Endothelial cell (in vitro differentiated cells): ENCODE data around the gene FNDC1. TPM values are rescaled to one million over a fixed set of nuclear protein-coding genes. Genes with fewer than 3 reads are reported as not detected.

Experiments
- DNase-seq: peaks from one replicate; pipeline ENCODE4 v3.0.0; 2021; ENCODE audit warnings: low spot score
- H3K27ac Mint-ChIP-seq: one replicate; pipeline ENCODE4 v1.8.0; 2021; ENCODE audit warnings: mixed read lengths, inconsistent platforms; ENCODE audit not compliant: unreplicated experiment
- H3K27me3 Mint-ChIP-seq: one replicate; pipeline ENCODE4 v1.8.0; 2021; ENCODE audit warnings: mild to moderate bottlenecking, moderate library complexity, mixed read lengths, inconsistent platforms; ENCODE audit not compliant: unreplicated experiment
- H3K36me3 Mint-ChIP-seq: one replicate; pipeline ENCODE4 v1.8.0; 2021; ENCODE audit warnings: mild to moderate bottlenecking, low read depth, mixed read lengths, inconsistent platforms; ENCODE audit not compliant: unreplicated experiment
- H3K4me1 Mint-ChIP-seq: one replicate; pipeline ENCODE4 v1.8.0; 2021; ENCODE audit warnings: mild to moderate bottlenecking, mixed read lengths, inconsistent platforms; ENCODE audit not compliant: unreplicated experiment
- H3K4me3 Mint-ChIP-seq: one replicate; pipeline ENCODE4 v1.8.0; 2021; ENCODE audit warnings: mild to moderate bottlenecking, mixed read lengths, inconsistent platforms; ENCODE audit not compliant: unreplicated experiment
- H3K9me3 Mint-ChIP-seq: one replicate; pipeline ENCODE4 v1.8.0; 2021; ENCODE audit warnings: mixed read lengths, inconsistent platforms; ENCODE audit not compliant: unreplicated experiment
- CTCF ChIP-seq: fragments of 200-600 bp; sonication (generic); IDR thresholded peaks from one replicate; pipeline ENCODE4 v1.5.0; 2021; ENCODE audit warnings: antibody characterized with exemption; ENCODE audit not compliant: unreplicated experiment
- total RNA-seq: library from RNA; stranded (reverse); fragmentation: NEBNext Ultra II Directional; extraction: Animal tissue kit (Norgen Biotek cat#: 25700); gene quantifications from one replicate; pipeline ENCODE4 v1.2.1, GENCODE V29; 2021; ENCODE audit not compliant: unreplicated experiment

Gene FNDC1
- total RNA-seq, 1 donor from 2014 or later: 1.2 TPM

GRCh38 chr6:159170999-159171712 is 2.0 kb downstream of the FNDC1 start:
- Mint-ChIP-seq H3K27ac (no peak overlapping the region), H3K27me3 (peaks cover 28% of the 10 kb centered on the region), H3K9me3 (no peaks in the 10 kb centered on the region), H3K4me3 (no peak overlapping the region), H3K36me3 (no peaks in the 10 kb centered on the region), H3K4me1 (peaks cover 7% of the 10 kb centered on the region)
- no peak for TF ChIP-seq CTCF
- no peak for DNase-seq

GRCh38 chr6:159172091-159172491 is 2.9 kb downstream of the FNDC1 start:
- TF ChIP-seq CTCF: no peak
- no peak overlapping the region for H3K27ac Mint-ChIP-seq
- H3K4me3 Mint-ChIP-seq: no peak overlapping the region
- H3K27me3 Mint-ChIP-seq: peaks cover 28% of the 10 kb centered on the region
- H3K9me3 Mint-ChIP-seq: no peaks in the 10 kb centered on the region
- peaks cover 7% of the 10 kb centered on the region for H3K4me1 Mint-ChIP-seq
- no peak for DNase-seq
- H3K36me3 Mint-ChIP-seq: no peaks in the 10 kb centered on the region

GRCh38 chr6:159174263-159174969 is 5.2 kb downstream of the FNDC1 start:
- Mint-ChIP-seq H3K36me3 (no peaks in the 10 kb centered on the region), H3K4me1 (no peaks in the 10 kb centered on the region), H3K4me3 (no peak overlapping the region), H3K9me3 (no peaks in the 10 kb centered on the region), H3K27ac (no peak overlapping the region), H3K27me3 (peaks cover 20% of the 10 kb centered on the region)
- TF ChIP-seq CTCF: peak; percentile 44
- DNase-seq: peak; percentile 86

GRCh38 chr6:159176913-159177312 is 7.7 kb downstream of the FNDC1 start:
- Mint-ChIP-seq H3K4me3 (no peak overlapping the region), H3K4me1 (no peaks in the 10 kb centered on the region), H3K27me3 (peaks cover 3% of the 10 kb centered on the region), H3K36me3 (no peaks in the 10 kb centered on the region), H3K27ac (no peak overlapping the region), H3K9me3 (no peaks in the 10 kb centered on the region)
- TF ChIP-seq CTCF: no peak
- DNase-seq: no peak

GRCh38 chr6:159178847-159179246 is 9.6 kb downstream of the FNDC1 start:
- no peaks in the 10 kb centered on the region for H3K36me3 Mint-ChIP-seq
- H3K4me1 Mint-ChIP-seq: no peaks in the 10 kb centered on the region
- no peak overlapping the region for H3K27ac Mint-ChIP-seq
- no peak for TF ChIP-seq CTCF
- DNase-seq: no peak
- H3K27me3 Mint-ChIP-seq: no peaks in the 10 kb centered on the region
- H3K4me3 Mint-ChIP-seq: no peak overlapping the region
- no peaks in the 10 kb centered on the region for H3K9me3 Mint-ChIP-seq
